HEK293T (cell line): ENCODE data around the gene CYP1A2.
A peak's percentile ranks its signal among the peaks of the same experiment; 100 is the strongest.

Source experiments
- CTCF ChIA-PET: fragments of 350-600 bp; formaldehyde crosslinking; extraction: SDS; loops from one replicate; lab custom pipeline; 2021; ENCODE audit warnings: antibody characterized with exemption, inconsistent platforms; lab: Yijun Ruan, JAX
- POLR2A ChIA-PET: fragments of 350-600 bp; formaldehyde crosslinking; extraction: SDS; loops from one replicate; lab custom pipeline; 2020; ENCODE audit warnings: antibody characterized with exemption, inconsistent platforms; lab: Yijun Ruan, JAX
- DNase-seq: peaks from one replicate; pipeline ENCODE4 v3.0.0; 2012; ENCODE audit warnings: mixed read lengths; ENCODE audit errors: extremely low spot score
- ARNT ChIP-seq: fragments of 450-650 bp; IDR thresholded peaks from 2 replicates; pipeline ENCODE4 v1.6.1; 2017; ENCODE audit warnings: mild to moderate bottlenecking
- BHLHE40 ChIP-seq: fragments of 450-650 bp; IDR thresholded peaks from 2 replicates; pipeline ENCODE4 v1.6.1; 2016; ENCODE audit warnings: mild to moderate bottlenecking, moderate library complexity, borderline replicate concordance
- CTBP1 ChIP-seq: fragments of 450-650 bp; IDR thresholded peaks from 2 replicates; pipeline ENCODE4 v1.6.1; 2016; ENCODE audit warnings: borderline replicate concordance
- ELF4 ChIP-seq: fragments of 450-650 bp; IDR thresholded peaks from 2 replicates; pipeline ENCODE4 v1.6.1; 2017; ENCODE audit warnings: antibody characterized with exemption
- FOXA1 ChIP-seq: fragments of 450-650 bp; IDR thresholded peaks from 2 replicates; pipeline ENCODE4 v1.6.1; 2016; ENCODE audit warnings: mild to moderate bottlenecking
- FOXK2 ChIP-seq: fragments of 450-650 bp; IDR thresholded peaks from 2 replicates; pipeline ENCODE4 v1.6.1; 2016; ENCODE audit warnings: mild to moderate bottlenecking
- FOXM1 ChIP-seq: fragments of 450-650 bp; IDR thresholded peaks from 2 replicates; pipeline ENCODE4 v1.6.1; 2017; ENCODE audit warnings: mild to moderate bottlenecking, borderline replicate concordance
- HDGF ChIP-seq: fragments of 450-650 bp; IDR thresholded peaks from 2 replicates; pipeline ENCODE4 v1.6.1; 2017; ENCODE audit warnings: antibody characterized with exemption, borderline replicate concordance
- L3MBTL2 ChIP-seq: fragments of 450-650 bp; conservative IDR thresholded peaks from 2 replicates; pipeline ENCODE4 v1.6.1; 2016; ENCODE audit warnings: mild to moderate bottlenecking
- LEF1 ChIP-seq: fragments of 450-650 bp; IDR thresholded peaks from 2 replicates; pipeline ENCODE4 v1.6.1; 2017; ENCODE audit warnings: mild to moderate bottlenecking, borderline replicate concordance
- NFRKB ChIP-seq: fragments of 450-650 bp; IDR thresholded peaks from 2 replicates; pipeline ENCODE4 v1.6.1; 2016; ENCODE audit warnings: mild to moderate bottlenecking, moderate library complexity
- PKNOX1 ChIP-seq: fragments of 450-650 bp; IDR thresholded peaks from 2 replicates; pipeline ENCODE4 v1.6.1; 2016
- SP1 ChIP-seq: fragments of 450-650 bp; IDR thresholded peaks from 2 replicates; pipeline ENCODE4 v1.6.1; 2017
- SUZ12 ChIP-seq: fragments of 450-650 bp; IDR thresholded peaks from 2 replicates; pipeline ENCODE4 v1.6.1; 2016; ENCODE audit warnings: mild to moderate bottlenecking
- TARDBP ChIP-seq: fragments of 450-650 bp; IDR thresholded peaks from 2 replicates; pipeline ENCODE4 v1.6.1; 2016
- ZNF384 ChIP-seq: fragments of 450-650 bp; IDR thresholded peaks from 2 replicates; pipeline ENCODE4 v1.6.1; 2016

The CYP1A2 gene

GRCh38 chr15:74716651-74717050, 32.0 kb upstream of the CYP1A2 start:
- DNase-seq, result no peak
- CTCF ChIA-PET, result no interaction called here
- TF ChIP-seq PKNOX1 (no peak), HDGF (no peak)
- POLR2A ChIA-PET, result interaction anchor here (0.6 kb wide), 1 partner anchor 18 kb away, joined by 3 read pairs; no protein-coding TSS in a partner anchor

- no peak for TF ChIP-seq CTBP1
- TF ChIP-seq L3MBTL2, result no peak
- no peak for TF ChIP-seq FOXK2
- no peak for TF ChIP-seq LEF1
- TF ChIP-seq FOXM1, result no peak
- no peak for TF ChIP-seq HDGF
- no peak for TF ChIP-seq SUZ12
- CTCF ChIA-PET, result no interaction called here
- DNase-seq, result no peak
Measured at GRCh38 chr15:74722591-74722990, 26.1 kb upstream of the CYP1A2 start.

GRCh38 chr15:74723187-74723586, 25.5 kb upstream of the CYP1A2 start:
- CTCF ChIA-PET, result no interaction called here
- POLR2A ChIA-PET, result interaction anchor here (5.0 kb wide), 1 partner anchor 36 kb away, joined by 37 read pairs; no protein-coding TSS in a partner anchor
- no peak for DNase-seq
- TF ChIP-seq LEF1 (no peak), PKNOX1 (no peak), TARDBP (no peak), ARNT (no peak), SUZ12 (no peak), SP1 (no peak), FOXK2 (no peak), FOXM1 (no peak), FOXA1 (no peak), BHLHE40 (no peak), HDGF (no peak), CTBP1 (no peak), ZNF384 (no peak)

More at GRCh38 chr15:74722591-74722990, 26.1 kb upstream of the CYP1A2 start:
- POLR2A ChIA-PET, result interaction anchor here (1.7 kb wide), 1 partner anchor 27 kb away, joined by 6 read pairs; the partner anchor contains the start of gene EDC3

GRCh38 chr15:74723754-74724334, 24.8 kb upstream of the CYP1A2 start:
- ChIA-PET POLR2A (interaction anchor here (5.0 kb wide), 1 partner anchor 36 kb away, joined by 37 read pairs; no protein-coding TSS in a partner anchor), CTCF (interaction anchor here (1.1 to 2.3 kb wide), 2 partner anchors 45 to 89 kb away, joined by 4 to 14 read pairs; no protein-coding TSS in a partner anchor)
- DNase-seq, result peak; percentile 72
- no peak for TF ChIP-seq PKNOX1
- TF ChIP-seq LEF1, result no peak
- peak; percentile 80; the same call in 1 of the 2 replicates for TF ChIP-seq FOXM1

GRCh38 chr15:74724570-74725224, 23.9 kb upstream of the CYP1A2 start:
- POLR2A ChIA-PET, result interaction anchor here (0.7 to 5.0 kb wide), 5 partner anchors 10 to 179 kb away, joined by 3 to 37 read pairs (median 6); partner anchors contain the start of gene EDC3
- CTCF ChIA-PET, result interaction anchor here (0.6 to 2.3 kb wide), 6 partner anchors 30 to 201 kb away, joined by 3 to 14 read pairs (median 4); no protein-coding TSS in a partner anchor

More at GRCh38 chr15:74724570-74725224, 23.9 kb upstream of the CYP1A2 start:
- no peak for DNase-seq
- TF ChIP-seq TARDBP (no peak), ZNF384 (no peak), ARNT (no peak), FOXK2 (no peak), PKNOX1 (no peak), ELF4 (no peak), FOXM1 (no peak), NFRKB (no peak), HDGF (no peak), SP1 (no peak), SUZ12 (no peak), LEF1 (no peak), CTBP1 (no peak), BHLHE40 (no peak)
